ENCODE data around the gene MAPK4.

Gene MAPK4

DNA sequence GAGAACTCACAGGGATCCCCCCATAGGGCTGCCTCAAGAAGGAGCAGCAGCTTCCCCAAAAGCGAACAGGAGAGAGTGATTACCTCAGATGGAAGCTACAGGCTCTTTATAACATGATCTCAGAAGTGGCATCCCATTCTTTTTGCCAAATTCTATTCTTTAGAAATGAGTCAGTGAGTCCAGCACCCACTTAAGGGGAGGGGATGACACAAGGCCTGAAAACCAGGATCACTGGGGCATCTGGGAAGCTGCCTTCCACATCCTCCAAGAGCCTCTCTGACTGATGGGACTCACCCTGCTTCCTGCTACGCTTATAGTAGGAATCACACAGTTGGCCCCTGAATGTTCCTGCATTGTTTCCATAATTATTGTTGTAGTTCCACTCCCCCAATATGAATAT, 96.5 kb downstream of the MAPK4 start:
- DNase-seq: no peak

DNA sequence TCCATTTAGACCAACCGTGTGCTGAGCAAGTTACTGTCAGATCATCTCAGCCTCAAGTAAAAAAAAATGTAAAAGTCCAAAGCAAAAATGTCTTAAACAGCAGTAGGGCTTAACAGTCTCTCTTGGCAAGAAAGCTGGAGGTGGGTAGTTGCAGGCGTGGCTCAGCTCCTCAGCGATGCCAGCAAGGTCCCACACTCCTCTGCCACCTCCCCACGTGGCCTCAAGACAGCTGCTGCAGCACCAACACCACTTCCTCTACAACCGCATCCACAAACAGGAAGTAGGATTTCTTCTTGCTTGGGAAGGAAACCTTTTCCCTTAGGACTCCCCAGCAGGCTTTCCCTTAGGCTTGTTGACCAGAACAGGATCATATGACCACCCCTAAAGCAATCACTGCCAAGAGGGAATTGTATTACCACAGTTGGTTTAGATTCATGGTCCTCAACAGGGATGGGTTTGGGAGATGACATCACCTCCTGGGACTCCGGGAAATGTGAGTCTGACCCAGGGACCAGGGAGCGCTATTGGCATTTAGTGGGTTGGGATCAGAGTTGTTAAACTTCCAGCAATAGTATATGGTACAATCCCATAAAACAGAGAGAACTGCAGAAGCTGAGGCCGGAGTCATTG, 97.1 kb downstream of the MAPK4 start:
- DNase-seq: no peak

DNA sequence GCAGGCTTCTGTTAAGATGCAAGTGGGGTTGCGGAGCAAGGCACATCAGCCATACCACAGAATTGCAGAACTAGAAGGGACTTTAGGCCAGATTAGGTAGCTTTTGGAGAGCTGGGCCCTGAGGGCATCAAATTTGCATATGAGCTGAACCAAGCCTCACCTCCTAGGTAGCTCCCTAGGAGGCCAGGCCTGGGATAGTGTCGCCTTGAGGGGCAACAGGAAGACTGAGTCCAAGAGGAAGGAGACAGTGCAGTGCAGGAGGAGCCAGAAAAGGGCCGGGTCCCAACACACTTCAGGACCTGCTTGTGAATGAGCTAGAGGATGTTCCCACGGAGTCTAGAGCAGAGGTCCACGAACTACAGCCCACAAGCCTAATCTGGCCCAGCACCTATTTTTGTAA, 98.7 kb downstream of the MAPK4 start:
- DNase-seq: no peak

DNA sequence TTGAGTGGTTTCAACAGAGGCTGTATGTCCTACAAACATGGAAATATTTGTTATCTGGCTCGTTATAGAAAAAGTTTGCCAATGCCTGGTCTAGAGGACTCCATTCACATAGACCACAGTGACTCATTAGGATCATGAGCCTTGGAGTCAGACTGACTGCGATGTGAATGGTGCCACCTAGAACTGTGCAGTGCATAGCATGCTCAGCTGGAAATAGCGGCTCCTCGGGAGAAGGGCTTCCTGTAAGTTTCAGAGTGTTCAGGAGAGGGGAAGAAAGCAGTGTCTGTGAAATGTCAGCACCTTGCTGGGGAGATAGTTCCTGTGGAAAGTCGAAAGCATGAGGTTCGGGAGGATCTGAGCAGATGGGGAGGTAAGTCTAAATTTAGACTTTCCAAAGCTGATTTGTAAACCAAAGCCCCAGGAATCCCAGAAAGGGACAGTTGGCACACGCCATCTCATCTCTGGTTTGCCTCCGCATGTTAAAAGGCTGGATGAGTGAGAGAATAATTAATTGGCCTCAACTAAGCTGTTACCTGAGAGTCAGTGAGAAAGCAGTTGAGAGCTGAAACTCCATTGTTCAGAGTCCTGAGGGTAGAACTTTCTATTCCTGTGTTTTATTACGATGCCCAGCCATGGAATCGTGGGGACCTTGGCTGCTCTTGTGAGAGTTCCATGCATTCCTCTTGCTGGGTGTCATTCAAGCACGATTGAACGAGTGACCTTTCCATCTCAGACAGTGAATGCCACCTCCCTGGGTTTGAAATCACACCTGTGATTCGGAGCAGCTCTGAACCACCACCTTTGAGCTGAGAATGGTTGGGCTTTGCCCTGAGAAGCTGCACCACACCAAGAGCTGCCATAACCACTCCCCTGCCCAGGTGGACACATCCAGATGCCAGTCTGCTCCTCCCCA, 99.5 kb downstream of the MAPK4 start:
- no peak for DNase-seq

DNA sequence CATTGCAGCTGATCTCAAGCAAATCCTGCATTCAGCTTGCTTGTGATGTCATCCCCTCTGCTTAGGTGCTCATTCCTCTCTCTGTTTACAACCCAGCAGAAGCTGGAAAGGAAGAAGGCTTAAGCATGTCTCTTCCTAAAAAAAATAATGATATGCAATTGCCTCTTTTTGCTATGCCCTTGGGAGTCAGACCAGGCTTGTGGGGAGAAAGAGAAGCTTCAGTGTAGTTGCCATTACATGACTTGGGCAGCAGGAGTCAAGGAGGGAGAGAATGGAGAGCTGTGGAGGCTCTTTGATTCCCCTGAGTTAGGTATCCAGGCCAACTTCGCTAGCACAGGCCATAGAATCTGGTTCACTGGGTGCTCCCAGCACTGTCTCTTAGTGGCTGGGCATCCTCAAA, 101.1 kb downstream of the MAPK4 start:
- no peak for DNase-seq

DNA sequence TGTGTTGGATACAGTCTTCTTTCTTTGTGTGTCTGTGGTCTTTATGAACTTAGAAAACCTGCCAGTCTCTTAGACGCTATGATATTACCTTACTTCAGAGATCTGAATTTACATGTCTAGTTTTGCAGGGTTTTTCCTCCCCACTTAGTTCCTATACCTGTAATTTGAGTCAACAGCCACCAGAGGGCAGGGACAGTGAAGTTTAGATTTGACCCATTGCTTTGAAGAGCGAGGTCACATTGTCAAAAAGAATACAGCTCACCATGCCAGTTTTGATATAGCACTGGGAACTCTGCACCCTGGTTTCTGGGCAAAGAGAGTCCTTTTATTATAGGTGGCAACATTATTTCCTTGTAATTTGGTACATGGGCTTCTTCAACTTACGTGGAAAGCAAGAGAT, 102.3 kb downstream of the MAPK4 start:
- DNase-seq: no peak

DNA sequence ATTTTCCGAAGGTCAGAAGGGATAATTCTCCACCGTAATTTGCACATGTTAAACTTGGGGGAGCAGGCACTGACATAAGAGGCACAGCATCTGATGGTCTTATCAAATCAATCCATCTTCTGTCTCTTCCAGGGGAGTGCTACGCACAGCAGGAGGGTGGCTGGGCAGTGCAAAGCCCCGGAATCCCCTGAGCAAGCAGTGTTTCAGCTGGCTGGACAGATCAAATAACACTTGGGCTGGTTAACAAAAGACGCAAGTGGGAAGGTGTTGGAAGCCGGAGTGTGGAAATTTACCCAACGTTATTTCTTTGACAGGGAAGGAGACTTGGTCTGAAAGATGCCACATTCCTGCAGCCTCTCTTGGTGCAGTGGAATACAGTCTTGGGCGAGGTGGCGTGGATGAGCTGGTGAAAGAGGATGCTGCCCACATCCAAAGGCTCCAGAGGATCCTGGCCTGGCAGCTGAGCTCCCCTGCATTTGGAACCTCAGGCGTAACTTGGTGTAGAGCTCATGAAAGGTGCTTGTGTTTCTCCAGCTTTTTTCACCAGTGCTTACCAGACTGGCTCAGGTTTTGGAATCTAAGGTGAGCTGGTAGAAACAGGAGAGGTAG, 103.0 kb downstream of the MAPK4 start:
- no peak for DNase-seq

DNA sequence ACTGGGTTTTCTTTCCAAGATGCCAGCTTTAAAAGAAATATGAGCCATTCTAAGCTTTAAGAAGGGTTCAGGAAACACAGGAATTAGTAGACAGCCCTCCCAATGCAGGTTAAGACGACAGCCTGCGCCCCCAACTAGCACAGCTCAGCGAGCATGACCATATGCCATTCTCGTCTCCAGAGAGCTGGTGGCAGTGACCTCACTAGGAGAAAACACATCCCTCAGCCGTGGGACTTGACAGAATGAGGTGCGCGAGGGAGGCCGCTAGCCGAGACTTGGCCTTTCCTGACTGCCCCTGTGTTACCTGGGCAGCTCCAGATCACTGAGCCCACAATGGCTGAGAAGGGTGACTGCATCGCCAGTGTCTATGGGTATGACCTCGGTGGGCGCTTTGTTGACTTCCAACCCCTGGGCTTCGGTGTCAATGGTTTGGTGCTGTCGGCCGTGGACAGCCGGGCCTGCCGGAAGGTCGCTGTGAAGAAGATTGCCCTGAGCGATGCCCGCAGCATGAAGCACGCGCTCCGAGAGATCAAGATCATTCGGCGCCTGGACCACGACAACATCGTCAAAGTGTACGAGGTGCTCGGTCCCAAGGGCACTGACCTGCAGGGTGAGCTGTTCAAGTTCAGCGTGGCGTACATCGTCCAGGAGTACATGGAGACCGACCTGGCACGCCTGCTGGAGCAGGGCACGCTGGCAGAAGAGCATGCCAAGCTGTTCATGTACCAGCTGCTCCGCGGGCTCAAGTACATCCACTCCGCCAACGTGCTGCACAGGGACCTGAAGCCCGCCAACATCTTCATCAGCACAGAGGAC, 103.9 kb downstream of the MAPK4 start:
- DNase-seq: no peak

DNA sequence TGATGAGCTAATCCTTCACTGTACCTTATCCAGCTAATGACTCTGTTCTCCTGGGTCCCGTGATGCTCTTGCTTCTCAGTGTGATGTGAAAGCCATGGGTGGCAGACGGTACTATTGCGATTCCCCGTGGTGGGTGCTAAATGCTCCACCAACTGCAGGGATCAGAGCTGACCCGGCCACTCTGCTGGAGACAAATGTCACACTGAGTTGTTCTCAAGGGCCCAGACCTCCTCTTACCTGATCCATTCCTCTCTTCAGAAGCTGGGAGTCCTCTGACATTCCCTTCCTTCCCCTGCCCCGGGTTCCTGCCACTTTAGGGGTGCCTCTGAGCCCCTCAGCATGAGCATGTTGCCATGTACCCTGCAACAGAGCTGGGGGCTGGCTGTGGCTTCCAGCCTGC, 105.1 kb downstream of the MAPK4 start:
- DNase-seq: no peak

DNA sequence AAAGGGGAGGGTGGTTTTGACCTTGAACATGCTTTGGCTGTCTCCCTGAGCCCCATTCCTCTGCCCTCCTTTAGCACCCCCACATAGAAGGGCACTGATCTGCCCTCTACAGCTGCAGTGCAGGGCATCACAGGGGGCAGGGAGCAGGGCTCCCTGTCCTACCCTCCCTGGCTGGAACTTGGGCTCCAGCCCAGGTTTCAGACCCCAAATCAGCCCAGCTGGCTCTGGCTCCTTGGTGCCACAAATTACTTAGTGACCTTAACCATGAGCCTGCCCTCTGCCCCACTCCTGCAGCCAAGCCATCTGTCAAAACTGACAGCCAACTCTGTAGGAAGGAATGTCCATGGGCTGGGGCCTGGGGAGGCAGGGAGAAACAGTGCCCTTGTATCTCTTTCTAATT, 105.6 kb downstream of the MAPK4 start:
- no peak for DNase-seq

DNA sequence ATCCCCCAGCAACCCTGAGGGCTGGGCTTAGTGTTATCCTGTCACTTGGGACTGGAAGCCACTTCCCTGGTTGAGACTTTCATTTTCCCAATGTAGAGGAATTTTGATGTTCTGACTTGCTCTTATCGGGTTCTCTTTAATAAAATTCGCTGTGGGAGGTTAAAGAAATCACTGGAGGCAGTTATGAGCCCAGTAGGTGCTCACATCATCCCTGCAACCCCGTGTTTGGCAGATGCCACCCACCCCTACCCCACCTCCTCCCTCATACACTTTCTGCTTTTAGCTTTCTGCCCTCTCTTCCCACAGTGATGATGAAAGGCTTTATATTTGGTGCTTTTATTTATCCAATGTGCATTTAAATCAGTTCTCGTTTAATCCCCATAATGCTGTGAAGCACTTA, 106.6 kb downstream of the MAPK4 start:
- DNase-seq: no peak

DNA sequence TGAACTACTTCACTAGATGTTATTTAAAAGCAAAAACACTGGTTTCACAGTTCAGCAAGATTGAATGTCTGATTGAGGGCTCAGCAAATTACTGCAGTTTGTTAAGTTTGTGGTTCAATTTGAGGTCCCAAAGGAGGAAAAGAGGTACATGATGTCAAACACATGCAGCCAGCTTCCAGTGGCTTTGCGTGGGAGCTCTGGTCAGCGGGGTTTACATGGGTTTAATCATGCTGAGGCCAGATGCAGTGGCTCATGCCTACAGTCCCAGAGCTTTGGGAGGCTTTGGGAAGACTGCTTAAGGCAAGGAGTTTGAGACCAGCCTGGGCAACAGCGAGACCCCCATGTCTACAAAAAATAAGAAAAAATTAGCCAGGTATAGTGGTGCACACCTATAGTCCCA, 111.5 kb downstream of the MAPK4 start:
- DNase-seq: no peak

DNA sequence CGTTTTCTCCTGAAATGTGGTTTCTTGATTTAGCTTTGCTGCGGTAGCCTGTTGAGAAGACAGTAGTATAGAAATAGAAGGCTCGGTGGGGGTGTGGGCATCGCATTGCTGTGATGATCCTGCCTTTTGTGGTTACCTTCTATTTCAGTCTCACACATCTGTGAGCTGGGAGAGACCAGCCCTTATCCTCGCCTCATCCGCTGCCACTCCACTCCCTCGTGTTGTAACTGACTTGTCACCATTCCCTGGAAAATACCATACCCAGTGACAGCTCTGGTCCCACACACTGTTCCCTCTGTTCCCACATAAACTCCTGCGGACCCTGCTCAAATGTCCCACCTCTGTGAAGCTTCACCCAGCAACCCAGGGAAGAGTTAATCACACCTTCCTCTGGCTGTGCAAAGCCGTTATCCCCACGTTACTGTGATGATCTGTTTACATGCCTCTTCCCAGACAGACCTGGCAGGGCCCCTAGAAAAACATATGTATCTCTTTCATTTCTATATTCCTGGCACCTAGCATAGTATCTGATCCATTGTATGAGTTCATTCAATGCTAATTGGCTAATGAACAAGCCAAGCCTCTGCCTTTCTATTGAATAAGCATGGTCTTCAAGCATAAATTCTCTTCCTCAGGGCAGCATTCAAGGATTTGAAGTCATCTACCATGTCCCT, 114.6 kb downstream of the MAPK4 start:
- DNase-seq: no peak

DNA sequence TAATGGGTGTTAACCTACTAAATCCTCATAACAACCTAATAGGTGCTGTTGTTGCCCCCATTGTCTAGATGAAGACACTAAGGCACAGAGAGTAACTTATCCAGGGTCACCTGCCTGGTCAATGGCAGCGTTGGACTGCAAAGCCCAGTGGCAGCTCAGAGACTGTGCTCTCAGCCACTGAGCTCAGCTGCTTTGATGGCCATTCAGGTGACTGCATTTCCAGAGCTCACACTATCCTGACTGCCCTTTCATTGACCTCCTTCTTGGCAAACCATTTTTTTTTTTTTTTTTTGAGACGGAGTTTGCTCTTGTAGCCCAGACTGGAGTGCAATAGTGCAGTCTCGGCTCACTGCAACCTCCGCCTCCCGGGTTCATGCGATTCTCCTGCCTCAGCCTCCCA, 115.2 kb downstream of the MAPK4 start:
- DNase-seq: no peak

DNA sequence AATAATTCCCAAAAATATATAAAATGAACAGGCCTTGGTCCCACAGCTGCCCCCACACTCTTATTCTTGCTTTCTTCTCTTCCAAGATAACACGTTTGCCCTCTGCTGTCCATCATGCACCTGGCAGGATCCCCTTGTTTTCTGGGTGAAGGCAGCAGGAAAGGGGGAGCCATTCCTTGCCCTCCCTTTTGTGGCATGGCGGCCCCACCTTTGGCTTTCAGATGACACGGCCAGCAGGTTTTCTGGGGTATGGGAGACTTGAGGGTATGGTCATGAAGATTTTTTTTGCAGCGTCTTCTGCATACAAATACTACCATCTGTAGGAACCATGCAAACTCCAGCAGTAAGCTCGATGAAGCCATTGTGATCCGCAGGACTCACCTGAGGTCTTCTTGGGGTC, 118.8 kb downstream of the MAPK4 start:
- no peak for DNase-seq

DNA sequence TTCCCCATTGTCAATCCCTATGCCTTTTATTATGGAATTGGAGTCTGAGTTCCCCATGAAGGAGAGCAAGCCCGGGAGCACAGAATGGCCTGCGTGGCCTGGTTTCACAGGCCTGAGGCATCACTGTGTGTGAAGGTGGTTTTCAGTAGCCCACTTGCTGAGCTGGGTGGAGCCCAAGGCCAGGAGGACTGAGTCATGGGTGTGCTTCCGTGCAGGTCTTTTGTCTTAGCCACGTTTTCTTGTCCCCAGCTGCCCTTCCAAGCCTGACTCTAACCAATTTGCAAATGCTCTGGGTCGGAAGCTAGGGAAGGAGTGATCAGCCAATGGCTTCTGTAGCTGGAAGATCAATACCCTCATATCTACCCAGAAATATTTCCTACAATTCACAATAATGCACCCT, 119.2 kb downstream of the MAPK4 start:
- DNase-seq: no peak

DNA sequence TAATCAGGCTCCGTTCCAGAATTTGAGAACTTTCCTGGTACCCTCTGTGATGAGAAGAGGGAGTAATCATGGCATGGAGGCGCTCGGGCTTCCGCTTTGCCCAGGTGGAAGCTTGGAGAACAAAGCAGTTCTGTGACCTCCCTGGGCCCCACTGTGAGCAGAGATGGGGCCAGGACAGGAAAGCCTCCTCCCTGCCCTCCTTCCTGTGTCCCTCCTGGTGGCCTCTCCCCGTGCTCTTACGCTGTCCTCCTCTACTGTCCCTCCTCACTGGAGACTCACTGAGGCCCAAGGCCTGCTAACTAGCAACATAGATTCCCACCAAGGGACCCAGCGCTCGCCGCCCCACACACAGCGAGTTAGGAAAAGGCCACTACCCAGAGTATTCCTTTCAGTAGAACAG, 119.8 kb downstream of the MAPK4 start:
- DNase-seq: no peak

DNA sequence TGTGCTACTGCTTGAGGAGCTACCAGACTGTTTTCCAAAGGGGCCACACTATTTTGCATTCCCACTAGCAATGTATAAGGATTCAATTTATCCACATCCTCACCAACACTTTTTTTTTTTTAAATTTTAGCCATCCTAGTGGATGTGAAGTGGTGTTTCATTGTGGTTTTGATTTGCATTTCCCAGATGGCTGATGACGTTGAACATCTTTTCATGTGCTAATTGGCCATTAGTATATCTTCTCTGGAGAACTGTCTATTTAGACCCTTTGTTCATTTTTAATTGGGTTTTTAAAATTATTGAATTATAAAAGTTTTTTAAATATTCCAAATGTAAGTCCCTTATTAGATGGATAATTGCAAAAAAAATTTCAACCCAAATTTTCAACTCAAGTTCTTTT, 121.1 kb downstream of the MAPK4 start:
- DNase-seq: no peak

DNA sequence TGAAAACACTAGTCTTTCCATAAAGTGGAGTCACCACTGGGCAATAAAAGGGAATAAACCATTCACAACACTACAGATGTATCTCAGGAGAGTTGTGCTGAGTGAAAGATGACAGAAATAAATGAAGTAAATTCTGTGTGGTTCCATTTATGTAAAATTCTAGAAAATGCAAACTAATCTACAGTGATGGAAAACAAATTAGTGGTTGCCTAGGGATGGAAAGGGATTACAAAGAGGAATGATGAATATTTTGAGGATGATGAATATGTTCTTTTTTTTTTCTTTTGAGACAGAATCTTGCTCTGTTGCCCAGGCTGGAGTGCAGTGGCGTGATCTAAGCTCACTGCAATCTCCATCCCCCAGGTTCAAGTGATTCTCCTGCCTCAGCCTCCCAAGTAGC, 123.0 kb downstream of the MAPK4 start:
- no peak for DNase-seq

DNA sequence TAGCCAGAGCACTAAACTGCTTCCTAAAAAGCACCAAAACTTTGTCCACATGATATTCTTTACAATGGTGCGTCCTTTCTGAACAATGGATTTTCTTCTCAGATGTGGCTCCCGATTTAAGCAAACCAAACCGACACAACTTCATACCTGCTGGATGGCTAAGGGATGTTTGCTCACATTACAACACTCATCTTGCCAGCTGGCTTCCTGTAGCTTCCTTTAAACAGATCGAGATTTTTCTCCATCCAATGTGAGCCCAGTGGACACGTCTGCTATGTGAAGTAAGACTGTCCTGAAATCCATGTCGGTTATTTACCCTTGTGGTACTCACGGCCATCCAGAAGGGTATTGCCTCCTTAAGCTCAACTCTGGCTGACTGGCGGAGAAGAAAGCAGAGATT, 126.5 kb downstream of the MAPK4 start:
- DNase-seq: no peak

DNA sequence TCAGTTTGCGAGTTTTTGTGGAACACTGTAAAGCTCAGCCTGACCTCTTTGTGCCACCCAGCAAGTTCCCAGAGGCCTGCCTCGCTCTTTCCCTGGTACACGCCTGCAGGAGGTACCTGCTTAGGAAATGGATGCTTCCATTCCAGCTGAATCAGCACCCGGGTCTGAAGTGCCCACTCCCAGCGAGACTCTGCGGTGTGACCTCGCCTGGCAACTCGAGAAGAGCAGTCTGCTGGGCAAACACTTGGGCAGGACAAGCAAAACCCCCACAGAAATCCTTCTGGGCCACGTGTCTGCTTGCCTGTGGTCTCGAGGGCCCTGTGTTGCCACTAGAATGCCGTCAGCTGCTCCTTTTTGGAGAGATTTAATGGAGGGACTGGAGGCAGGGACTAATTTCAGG, 127.6 kb downstream of the MAPK4 start:
- DNase-seq: no peak

DNA sequence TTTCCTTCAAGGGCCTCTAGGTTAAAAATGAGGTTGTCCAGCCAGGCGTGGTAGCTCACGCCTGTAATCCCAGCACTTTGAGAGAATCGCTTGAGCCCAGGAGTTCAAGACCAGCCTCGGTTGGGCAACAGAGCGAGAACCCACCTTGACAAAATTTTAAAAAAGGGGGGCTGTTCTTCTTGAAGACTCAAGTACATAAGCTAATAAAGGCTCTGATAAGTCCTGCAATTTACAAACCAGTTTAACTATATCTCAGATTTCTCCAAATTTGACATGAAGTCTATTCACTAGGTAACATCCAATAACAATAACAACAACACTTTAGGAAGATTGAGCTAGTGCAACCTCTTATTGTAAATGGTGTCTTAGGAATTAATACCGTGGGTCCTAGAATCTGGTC, 129.7 kb downstream of the MAPK4 start:
- no peak for DNase-seq

DNA sequence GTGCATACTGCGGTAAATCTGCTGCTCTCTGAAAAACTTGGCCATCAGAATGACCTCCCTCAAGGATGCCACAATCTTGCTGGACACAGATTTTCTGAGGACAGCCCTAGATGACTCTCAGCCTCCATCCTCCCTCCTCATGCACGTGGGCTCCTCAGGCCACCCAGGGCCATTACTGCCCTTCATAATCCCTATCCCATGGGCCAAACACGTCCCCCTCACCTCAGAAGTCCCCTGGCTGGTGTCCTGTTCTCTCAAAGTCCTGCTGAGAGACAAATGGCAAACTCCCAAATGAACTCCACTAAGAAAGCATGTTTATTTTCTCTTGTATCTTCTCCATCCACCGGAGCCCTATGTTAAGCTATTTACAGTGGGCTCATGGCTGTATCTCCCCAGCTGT, 134.3 kb downstream of the MAPK4 start:
- DNase-seq: no peak

Measured in T1000 (cell line).